HEK293 (cell line): ENCODE measurements around the gene HPS4.
A peak's percentile ranks its signal among the peaks of the same experiment; 100 is the strongest.
"Not testable (repeated sequence)": the region's sequence is repeated elsewhere in the genome, so short reads cannot be mapped to it uniquely, and the experiment has no call there.

Experiments
- CTCF ChIA-PET: fragments of 350-600 bp; formaldehyde crosslinking; extraction: SDS; loops from one replicate; lab custom pipeline; 2021; ENCODE audit warnings: antibody characterized with exemption; lab: Yijun Ruan, JAX
- POLR2A ChIA-PET: fragments of 300-600 bp; formaldehyde crosslinking; extraction: SDS; loops from one replicate; lab custom pipeline; 2020; ENCODE audit warnings: antibody characterized with exemption, inconsistent platforms; lab: Yijun Ruan, JAX
- H3K27ac ChIP-seq: fragments of 200-500 bp; sonication (Bioruptor generic); 2 replicates; pipeline ENCODE4 v1.5.1; 2014; ENCODE audit warnings: low read depth, low read length, control low read depth, inconsistent platforms; ENCODE audit errors: extremely low read depth
- H3K36me3 ChIP-seq, 2 experiments: fragments of 200-500 bp in 1 of 2; sonication (Bioruptor generic) in 1 of 2; 1 replicate in 1 of 2; 2 replicates in 1 of 2; pipeline ENCODE4 v1.5.1; 2014 to 2017; ENCODE audit warnings: inconsistent platforms in 2 of 2, low read length in 2 of 2; ENCODE audit not compliant: control insufficient read depth in 2 of 2, insufficient read depth in 1 of 2
- H3K4me1 ChIP-seq: fragments of 200-500 bp; sonication (Bioruptor generic); 2 replicates; pipeline ENCODE4 v1.5.1; 2014; ENCODE audit warnings: mild to moderate bottlenecking, low read length, inconsistent platforms; ENCODE audit not compliant: control insufficient read depth, insufficient read depth
- H3K4me3 ChIP-seq: 2 replicates; pipeline ENCODE4 v1.5.1; 2011; ENCODE audit warnings: low read depth, mild to moderate bottlenecking, control low read depth, low read length, moderate library complexity
- H3K9me3 ChIP-seq: fragments of 200-500 bp; sonication (Bioruptor generic); 2 replicates; pipeline ENCODE4 v1.5.1; 2014; ENCODE audit warnings: low read depth, low read length, inconsistent platforms; ENCODE audit not compliant: control insufficient read depth, insufficient read depth
- HOXC10 ChIP-seq: sonication (generic); formaldehyde crosslinking; IDR thresholded peaks from 2 replicates; pipeline ENCODE4 v1.8.1; 2023; ENCODE audit warnings: mild to moderate bottlenecking, missing genetic modification reagents
- KLF1 ChIP-seq: fragments of 450-650 bp; formaldehyde crosslinking; IDR thresholded peaks from 2 replicates; pipeline ENCODE4 v1.5.1; 2016; ENCODE audit warnings: missing biosample characterization, missing genetic modification characterization
- ZBTB21 ChIP-seq: fragments of 450-650 bp; formaldehyde crosslinking; IDR thresholded peaks from 2 replicates; pipeline ENCODE4 v1.5.1; 2017; ENCODE audit warnings: missing biosample characterization, missing genetic modification characterization
- ZNF169 ChIP-seq: fragments of 450-650 bp; formaldehyde crosslinking; IDR thresholded peaks from 2 replicates; pipeline ENCODE4 v1.5.1; 2016; ENCODE audit warnings: missing biosample characterization, missing genetic modification characterization
- ZNF354C ChIP-seq: fragments of 450-650 bp; formaldehyde crosslinking; IDR thresholded peaks from 2 replicates; pipeline ENCODE4 v1.5.1; 2016; ENCODE audit warnings: missing biosample characterization, missing genetic modification characterization, low read depth, borderline replicate concordance
- ZNF48 ChIP-seq: fragments of 450-650 bp; formaldehyde crosslinking; IDR thresholded peaks from 2 replicates; pipeline ENCODE4 v1.5.1; 2016; ENCODE audit warnings: missing biosample characterization, missing genetic modification characterization
- ZNF501 ChIP-seq: fragments of 450-650 bp; formaldehyde crosslinking; IDR thresholded peaks from 2 replicates; pipeline ENCODE4 v1.5.1; 2016; ENCODE audit warnings: missing biosample characterization, missing genetic modification characterization
- ZNF561 ChIP-seq: fragments of 450-650 bp; IDR thresholded peaks from 2 replicates; pipeline ENCODE4 v1.5.1; 2018; ENCODE audit warnings: missing biosample characterization, missing genetic modification characterization, borderline replicate concordance
- ZNF785 ChIP-seq: fragments of 450-650 bp; formaldehyde crosslinking; IDR thresholded peaks from 2 replicates; pipeline ENCODE4 v1.5.1; 2016; ENCODE audit warnings: missing biosample characterization, missing genetic modification characterization
- TF ChIP-seq, protein P1 (sequence below): fragments of 450-650 bp; formaldehyde crosslinking; IDR thresholded peaks from 2 replicates; pipeline ENCODE4; 2016; ENCODE audit warnings: missing biosample characterization, missing genetic modification characterization
- TF ChIP-seq, protein P2 (sequence below): fragments of 450-650 bp; formaldehyde crosslinking; IDR thresholded peaks from 2 replicates; pipeline ENCODE4 v1.5.1; 2016; ENCODE audit warnings: missing biosample characterization, missing genetic modification characterization
- TF ChIP-seq, protein P3 (sequence below): fragments of 450-650 bp; formaldehyde crosslinking; IDR thresholded peaks from 2 replicates; pipeline ENCODE4 v1.5.1; 2017; ENCODE audit warnings: missing biosample characterization, missing genetic modification characterization
- TF ChIP-seq, protein P4 (sequence below): fragments of 450-650 bp; formaldehyde crosslinking; IDR thresholded peaks from 2 replicates; pipeline ENCODE4 v1.5.1; 2016; ENCODE audit warnings: missing biosample characterization, missing genetic modification characterization, borderline replicate concordance

HPS4 gene

DNA sequence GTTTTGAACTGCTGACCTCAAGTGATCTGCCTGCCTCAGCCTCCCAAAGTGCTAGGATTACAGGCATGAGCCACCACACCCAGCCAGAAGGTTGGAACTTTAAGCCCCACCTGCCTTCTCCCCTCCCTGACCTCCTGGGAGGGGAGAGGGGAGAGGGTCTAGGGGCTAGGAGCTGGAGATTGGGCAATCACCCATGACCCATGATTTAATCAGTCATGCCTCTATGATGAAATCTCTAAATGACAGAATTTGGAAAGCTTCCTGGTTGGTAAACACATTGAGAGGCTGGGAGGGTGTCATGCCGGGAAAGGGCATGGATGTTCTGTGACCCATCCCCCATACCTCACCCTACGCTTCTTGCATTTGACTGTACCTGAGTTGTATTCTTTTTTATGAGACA is 45.8 kb upstream of the HPS4 start:
- Histone ChIP-seq H3K27ac (no peak overlapping the region), H3K9me3 (no peaks in the 10 kb centered on the region), H3K4me3 (no peak overlapping the region), H3K36me3 (peaks cover 5 to 29% of the 10 kb centered on the region in 2 experiments; a peak in 2 of 3 replicates), H3K4me1 (no peaks in the 10 kb centered on the region)
- TF ChIP-seq ZBTB21 (tag by site-specific recombination): no peak
- TF ChIP-seq, protein P1, sequence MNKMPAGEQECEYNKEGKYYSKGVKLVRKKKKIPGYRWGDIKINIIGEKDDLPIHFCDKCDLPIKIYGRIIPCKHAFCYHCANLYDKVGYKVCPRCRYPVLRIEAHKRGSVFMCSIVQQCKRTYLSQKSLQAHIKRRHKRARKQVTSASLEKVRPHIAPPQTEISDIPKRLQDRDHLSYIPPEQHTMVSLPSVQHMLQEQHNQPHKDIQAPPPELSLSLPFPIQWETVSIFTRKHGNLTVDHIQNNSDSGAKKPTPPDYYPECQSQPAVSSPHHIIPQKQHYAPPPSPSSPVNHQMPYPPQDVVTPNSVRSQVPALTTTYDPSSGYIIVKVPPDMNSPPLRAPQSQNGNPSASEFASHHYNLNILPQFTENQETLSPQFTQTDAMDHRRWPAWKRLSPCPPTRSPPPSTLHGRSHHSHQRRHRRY (tag by site-specific recombination): no peak
- TF ChIP-seq, protein P2, sequence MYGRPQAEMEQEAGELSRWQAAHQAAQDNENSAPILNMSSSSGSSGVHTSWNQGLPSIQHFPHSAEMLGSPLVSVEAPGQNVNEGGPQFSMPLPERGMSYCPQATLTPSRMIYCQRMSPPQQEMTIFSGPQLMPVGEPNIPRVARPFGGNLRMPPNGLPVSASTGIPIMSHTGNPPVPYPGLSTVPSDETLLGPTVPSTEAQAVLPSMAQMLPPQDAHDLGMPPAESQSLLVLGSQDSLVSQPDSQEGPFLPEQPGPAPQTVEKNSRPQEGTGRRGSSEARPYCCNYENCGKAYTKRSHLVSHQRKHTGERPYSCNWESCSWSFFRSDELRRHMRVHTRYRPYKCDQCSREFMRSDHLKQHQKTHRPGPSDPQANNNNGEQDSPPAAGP (tag by site-specific recombination): 0 out of 2 replicates have a peak, but pooled peaks have one; percentile 24
- TF ChIP-seq KLF1 (tag by site-specific recombination): no peak
- no peak for TF ChIP-seq ZNF561 (tag by site-specific recombination)
- TF ChIP-seq ZNF501 (tag by site-specific recombination): no peak
- TF ChIP-seq ZNF48 (tag by site-specific recombination): no peak
- no peak for TF ChIP-seq ZNF354C (tag by site-specific recombination)
- no peak for TF ChIP-seq ZNF169
- TF ChIP-seq ZNF785 (tag by site-specific recombination): no peak
- TF ChIP-seq, protein P3, sequence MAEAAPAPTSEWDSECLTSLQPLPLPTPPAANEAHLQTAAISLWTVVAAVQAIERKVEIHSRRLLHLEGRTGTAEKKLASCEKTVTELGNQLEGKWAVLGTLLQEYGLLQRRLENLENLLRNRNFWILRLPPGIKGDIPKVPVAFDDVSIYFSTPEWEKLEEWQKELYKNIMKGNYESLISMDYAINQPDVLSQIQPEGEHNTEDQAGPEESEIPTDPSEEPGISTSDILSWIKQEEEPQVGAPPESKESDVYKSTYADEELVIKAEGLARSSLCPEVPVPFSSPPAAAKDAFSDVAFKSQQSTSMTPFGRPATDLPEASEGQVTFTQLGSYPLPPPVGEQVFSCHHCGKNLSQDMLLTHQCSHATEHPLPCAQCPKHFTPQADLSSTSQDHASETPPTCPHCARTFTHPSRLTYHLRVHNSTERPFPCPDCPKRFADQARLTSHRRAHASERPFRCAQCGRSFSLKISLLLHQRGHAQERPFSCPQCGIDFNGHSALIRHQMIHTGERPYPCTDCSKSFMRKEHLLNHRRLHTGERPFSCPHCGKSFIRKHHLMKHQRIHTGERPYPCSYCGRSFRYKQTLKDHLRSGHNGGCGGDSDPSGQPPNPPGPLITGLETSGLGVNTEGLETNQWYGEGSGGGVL: peak; percentile 88
- TF ChIP-seq, protein P4, sequence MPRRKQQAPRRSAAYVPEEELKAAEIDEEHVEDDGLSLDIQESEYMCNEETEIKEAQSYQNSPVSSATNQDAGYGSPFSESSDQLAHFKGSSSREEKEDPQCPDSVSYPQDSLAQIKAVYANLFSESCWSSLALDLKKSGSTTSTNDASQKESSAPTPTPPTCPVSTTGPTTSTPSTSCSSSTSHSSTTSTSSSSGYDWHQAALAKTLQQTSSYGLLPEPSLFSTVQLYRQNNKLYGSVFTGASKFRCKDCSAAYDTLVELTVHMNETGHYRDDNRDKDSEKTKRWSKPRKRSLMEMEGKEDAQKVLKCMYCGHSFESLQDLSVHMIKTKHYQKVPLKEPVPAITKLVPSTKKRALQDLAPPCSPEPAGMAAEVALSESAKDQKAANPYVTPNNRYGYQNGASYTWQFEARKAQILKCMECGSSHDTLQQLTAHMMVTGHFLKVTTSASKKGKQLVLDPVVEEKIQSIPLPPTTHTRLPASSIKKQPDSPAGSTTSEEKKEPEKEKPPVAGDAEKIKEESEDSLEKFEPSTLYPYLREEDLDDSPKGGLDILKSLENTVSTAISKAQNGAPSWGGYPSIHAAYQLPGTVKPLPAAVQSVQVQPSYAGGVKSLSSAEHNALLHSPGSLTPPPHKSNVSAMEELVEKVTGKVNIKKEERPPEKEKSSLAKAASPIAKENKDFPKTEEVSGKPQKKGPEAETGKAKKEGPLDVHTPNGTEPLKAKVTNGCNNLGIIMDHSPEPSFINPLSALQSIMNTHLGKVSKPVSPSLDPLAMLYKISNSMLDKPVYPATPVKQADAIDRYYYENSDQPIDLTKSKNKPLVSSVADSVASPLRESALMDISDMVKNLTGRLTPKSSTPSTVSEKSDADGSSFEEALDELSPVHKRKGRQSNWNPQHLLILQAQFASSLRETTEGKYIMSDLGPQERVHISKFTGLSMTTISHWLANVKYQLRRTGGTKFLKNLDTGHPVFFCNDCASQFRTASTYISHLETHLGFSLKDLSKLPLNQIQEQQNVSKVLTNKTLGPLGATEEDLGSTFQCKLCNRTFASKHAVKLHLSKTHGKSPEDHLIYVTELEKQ (tag by site-specific recombination): no peak
- TF ChIP-seq HOXC10 (CRISPR knock-in tag): no peak
- ChIA-PET CTCF (interaction anchor here (0.9 kb wide), 1 partner anchor 68 kb away, joined by 4 read pairs; no protein-coding TSS in a partner anchor), POLR2A (no interaction called here)

DNA sequence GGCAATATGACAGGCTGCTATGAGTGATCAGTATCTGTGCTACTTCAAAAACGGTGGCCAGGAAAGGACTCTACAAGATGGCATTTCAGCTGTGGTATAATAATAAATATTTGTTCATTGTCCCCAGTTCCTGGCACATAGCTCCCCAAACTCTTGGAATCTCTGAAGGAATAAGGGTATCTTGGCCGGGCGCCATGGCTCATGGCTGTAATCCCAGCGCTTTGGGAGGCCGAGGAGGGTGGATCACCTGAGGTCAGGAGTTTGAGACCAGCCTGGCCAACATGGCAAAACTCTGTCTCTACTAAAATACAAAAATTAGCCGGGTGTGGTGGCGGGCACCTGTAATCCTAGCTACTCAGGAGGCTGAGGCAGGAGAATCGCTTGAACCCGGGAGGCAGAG is 44.9 kb upstream of the HPS4 start:
- POLR2A ChIA-PET, H3K4me3 ChIP-seq, H3K4me1 ChIP-seq, H3K27ac ChIP-seq, H3K9me3 ChIP-seq: not testable (repeated sequence)
- CTCF ChIA-PET: interaction anchor here (0.9 kb wide), 1 partner anchor 67 kb away, joined by 4 read pairs; no protein-coding TSS in a partner anchor
- H3K36me3 ChIP-seq: peaks cover 5 to 30% of the 10 kb centered on the region in 2 experiments; a peak in 2 of 3 replicates
